Activated B cell treated with CpG ODN at 0.5 μM for 24 hours (primary cell): ENCODE data around the gene ANO6. TPM values are rescaled to one million over a fixed set of nuclear protein-coding genes. Genes with fewer than 3 reads are reported as not detected.

ENCODE experiments used
- ATAC-seq: fragments of 200-7000 bp; cut with Tn5 transposase; one replicate; pipeline ENCODE4 v1.10.0; 2021; ENCODE audit warnings: low read depth, mild to moderate bottlenecking, moderate library complexity
- CTCF ChIA-PET: fragments of 350-600 bp; sonication (Branson Sonifier 250); formaldehyde crosslinking; loops from one replicate; lab custom pipeline; 2021; ENCODE audit warnings: antibody characterized with exemption; lab: Charles Lee
- POLR2A ChIA-PET: fragments of 350-600 bp; sonication (Branson Sonifier 250); formaldehyde crosslinking; loops from one replicate; lab custom pipeline; 2021; ENCODE audit warnings: antibody characterized with exemption; lab: Charles Lee
- DNase-seq: peaks from one replicate; pipeline ENCODE4 v3.0.0; 2022
- H3K27ac Mint-ChIP-seq: one replicate; pipeline ENCODE4 v1.8.0; 2020; ENCODE audit warnings: mixed read lengths
- H3K27me3 Mint-ChIP-seq: one replicate; pipeline ENCODE4 v1.8.0; 2021; ENCODE audit warnings: mixed read lengths
- H3K36me3 Mint-ChIP-seq: one replicate; pipeline ENCODE4 v1.8.0; 2021; ENCODE audit warnings: low read depth, mixed read lengths
- H3K4me1 Mint-ChIP-seq: one replicate; pipeline ENCODE4 v1.8.0; 2021; ENCODE audit warnings: mixed read lengths
- H3K4me3 Mint-ChIP-seq: one replicate; pipeline ENCODE4 v1.8.0; 2020; ENCODE audit warnings: mild to moderate bottlenecking, mixed read lengths
- H3K9me3 Mint-ChIP-seq: one replicate; pipeline ENCODE4 v1.8.0; 2020; ENCODE audit warnings: mixed read lengths
- intact Hi-C: fragments of 100-400 bp; cut with micrococcal nuclease; formaldehyde crosslinking; loops from one replicate; pipeline ENCODE4 v1.15.1; 2024
- total RNA-seq: library from RNA; stranded (reverse); gene quantifications from 2 replicates; pipeline ENCODE4 v1.2.3, GENCODE V29; 2022
- TF ChIP-seq, protein P1 (sequence below): fragments of 200-600 bp; IDR thresholded peaks from one replicate; pipeline ENCODE4 v1.8.0; 2022; ENCODE audit warnings: antibody characterized with exemption, mild to moderate bottlenecking

The ANO6 gene
- total RNA-seq, 1 donor from 2014 or later, result 16.3 TPM

DNA sequence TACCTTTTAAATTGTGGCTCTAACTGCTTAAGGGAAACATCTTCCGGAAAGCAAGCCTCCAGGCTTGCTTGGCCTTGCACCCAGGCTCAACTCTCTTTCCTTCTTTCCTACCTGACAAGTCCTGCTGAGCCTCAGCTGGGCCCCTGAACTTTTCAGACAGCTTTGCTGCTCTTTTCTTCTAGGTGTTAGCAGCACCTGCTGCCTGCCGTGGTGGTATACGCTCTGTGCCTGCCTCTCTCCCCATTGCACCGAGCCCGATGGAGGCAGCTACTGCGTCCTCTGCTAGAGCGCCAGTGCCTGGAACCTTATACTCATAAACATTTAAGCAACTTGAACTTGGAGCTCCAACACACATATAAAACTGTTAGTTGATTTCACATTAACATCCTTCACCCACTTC lies 195.7 kb downstream of the ANO6 start:
- TF ChIP-seq, protein P1, sequence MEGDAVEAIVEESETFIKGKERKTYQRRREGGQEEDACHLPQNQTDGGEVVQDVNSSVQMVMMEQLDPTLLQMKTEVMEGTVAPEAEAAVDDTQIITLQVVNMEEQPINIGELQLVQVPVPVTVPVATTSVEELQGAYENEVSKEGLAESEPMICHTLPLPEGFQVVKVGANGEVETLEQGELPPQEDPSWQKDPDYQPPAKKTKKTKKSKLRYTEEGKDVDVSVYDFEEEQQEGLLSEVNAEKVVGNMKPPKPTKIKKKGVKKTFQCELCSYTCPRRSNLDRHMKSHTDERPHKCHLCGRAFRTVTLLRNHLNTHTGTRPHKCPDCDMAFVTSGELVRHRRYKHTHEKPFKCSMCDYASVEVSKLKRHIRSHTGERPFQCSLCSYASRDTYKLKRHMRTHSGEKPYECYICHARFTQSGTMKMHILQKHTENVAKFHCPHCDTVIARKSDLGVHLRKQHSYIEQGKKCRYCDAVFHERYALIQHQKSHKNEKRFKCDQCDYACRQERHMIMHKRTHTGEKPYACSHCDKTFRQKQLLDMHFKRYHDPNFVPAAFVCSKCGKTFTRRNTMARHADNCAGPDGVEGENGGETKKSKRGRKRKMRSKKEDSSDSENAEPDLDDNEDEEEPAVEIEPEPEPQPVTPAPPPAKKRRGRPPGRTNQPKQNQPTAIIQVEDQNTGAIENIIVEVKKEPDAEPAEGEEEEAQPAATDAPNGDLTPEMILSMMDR, result no peak
- H3K27me3 Mint-ChIP-seq, result no peaks in the 10 kb centered on the region
- H3K27ac Mint-ChIP-seq, result no peak overlapping the region
- DNase-seq (no peak), ATAC-seq (no peak)
- H3K4me1 Mint-ChIP-seq, result peaks cover 7% of the 10 kb centered on the region
- H3K36me3 Mint-ChIP-seq, result peaks cover 53% of the 10 kb centered on the region
- ChIA-PET CTCF (no interaction called here), POLR2A (interaction anchor here (0.5 kb wide), 1 partner anchor 120 kb away, joined by 5 read pairs; no protein-coding TSS in a partner anchor)
- intact Hi-C loops, result no loop called here
- H3K9me3 Mint-ChIP-seq, result no peaks in the 10 kb centered on the region
- H3K4me3 Mint-ChIP-seq, result no peak overlapping the region

DNA sequence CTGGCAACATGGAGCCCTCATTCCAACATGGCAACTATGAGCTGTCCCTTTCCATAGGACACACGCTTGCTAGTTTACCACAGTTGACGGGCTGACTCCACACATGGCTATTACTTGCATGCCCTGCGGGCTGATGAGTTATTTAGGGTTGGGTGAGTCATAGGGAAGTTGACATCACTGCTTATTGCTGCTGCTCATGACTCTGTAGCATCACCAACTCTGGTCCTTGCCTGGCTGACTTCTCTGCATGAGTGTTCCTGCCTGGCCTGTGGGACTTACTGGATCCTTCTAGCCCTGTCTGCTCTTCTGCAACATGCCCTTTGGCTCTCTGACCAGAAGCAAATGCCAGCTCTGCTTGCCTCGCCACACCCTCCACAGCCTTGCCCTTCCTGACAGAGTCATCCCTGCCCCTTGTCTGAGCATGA lies 199.5 kb downstream of the ANO6 start:
- Mint-ChIP-seq H3K36me3 (peaks cover 44% of the 10 kb centered on the region), H3K4me3 (no peak overlapping the region), H3K4me1 (peaks cover 7% of the 10 kb centered on the region), H3K27me3 (no peaks in the 10 kb centered on the region), H3K9me3 (no peaks in the 10 kb centered on the region), H3K27ac (peak overlapping the region; percentile 11)
- intact Hi-C loops, result no loop called here
- ATAC-seq (peak; percentile 93), DNase-seq (peak; percentile 15)
- ChIA-PET CTCF (no interaction called here), POLR2A (no interaction called here)
- TF ChIP-seq, protein P1, result no peak

DNA sequence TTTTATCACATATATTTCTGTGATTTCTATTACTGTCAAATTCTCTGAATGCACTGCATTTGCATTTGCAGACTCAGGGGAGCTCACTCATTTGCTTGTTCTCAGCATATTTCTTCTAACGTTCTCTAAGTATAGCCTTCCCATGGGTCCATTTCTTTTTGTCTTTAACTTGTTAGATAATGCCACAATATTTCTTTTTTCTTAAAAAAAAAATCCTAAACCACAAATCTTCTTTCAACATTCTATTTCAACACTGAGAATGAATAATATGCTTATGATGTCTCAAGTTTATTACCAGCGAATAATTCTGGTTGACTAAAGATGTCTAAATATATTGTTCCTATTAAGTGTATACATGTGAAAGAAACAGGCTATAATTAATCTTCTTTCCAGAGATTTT lies 200.2 kb downstream of the ANO6 start:
- ChIA-PET POLR2A (no interaction called here), CTCF (no interaction called here)
- TF ChIP-seq, protein P1, result no peak
- no peak for DNase-seq
- intact Hi-C loops, result no loop called here
- Mint-ChIP-seq H3K4me3 (no peak overlapping the region), H3K27ac (no peak overlapping the region), H3K27me3 (no peaks in the 10 kb centered on the region), H3K36me3 (peaks cover 48% of the 10 kb centered on the region), H3K4me1 (peaks cover 7% of the 10 kb centered on the region), H3K9me3 (no peaks in the 10 kb centered on the region)
- ATAC-seq, result no peak

DNA sequence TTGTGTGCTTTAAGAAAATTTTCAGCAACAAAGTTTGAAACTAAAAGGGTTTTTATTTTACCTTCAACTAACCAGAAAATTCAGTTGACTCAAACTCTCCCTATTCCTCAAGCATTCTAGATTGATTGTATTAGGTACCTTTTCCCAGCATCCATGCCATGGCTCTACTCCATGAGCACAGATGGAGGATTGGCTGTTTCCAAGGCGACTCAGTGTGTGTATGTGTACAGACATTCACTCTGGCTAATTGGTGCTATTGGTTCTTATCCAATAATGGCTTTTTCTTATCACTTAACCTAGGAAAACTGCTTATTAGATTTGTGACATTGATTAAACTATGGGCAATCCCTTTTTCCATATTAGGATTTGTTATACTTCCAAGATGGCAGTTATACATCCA lies 202.6 kb downstream of the ANO6 start:
- Mint-ChIP-seq H3K27me3 (no peaks in the 10 kb centered on the region), H3K36me3 (peaks cover 62% of the 10 kb centered on the region)
- TF ChIP-seq, protein P1, result no peak

GRCh38 chr12:45419317-45419814 lies 203.5 kb downstream of the ANO6 start:
- CTCF ChIA-PET, result interaction anchor here (1.9 kb wide), 1 partner anchor 249 kb away, joined by 4 read pairs; no protein-coding TSS in a partner anchor
- intact Hi-C loops, result no loop called here
- peaks cover 7% of the 10 kb centered on the region for H3K4me1 Mint-ChIP-seq
- no peak overlapping the region for H3K4me3 Mint-ChIP-seq
- no peaks in the 10 kb centered on the region for H3K27me3 Mint-ChIP-seq
- no peak overlapping the region for H3K27ac Mint-ChIP-seq
- no peak for DNase-seq
- H3K36me3 Mint-ChIP-seq, result peaks cover 67% of the 10 kb centered on the region
- POLR2A ChIA-PET, result no interaction called here
- TF ChIP-seq, protein P1, result no peak
- no peak for ATAC-seq
- no peaks in the 10 kb centered on the region for H3K9me3 Mint-ChIP-seq

More for the DNA sequence above, 202.6 kb downstream of the ANO6 start:
- Mint-ChIP-seq H3K4me3 (no peak overlapping the region), H3K9me3 (no peaks in the 10 kb centered on the region), H3K27ac (no peak overlapping the region), H3K4me1 (peaks cover 7% of the 10 kb centered on the region)
- POLR2A ChIA-PET, result no interaction called here
- intact Hi-C loops, result no loop called here
- CTCF ChIA-PET, result no interaction called here
- ATAC-seq, result no peak
- DNase-seq, result no peak
